ENCODE data around the gene TRMT44. TPM values are rescaled to one million over a fixed set of nuclear protein-coding genes. Genes with fewer than 3 reads are reported as not detected.

TRMT44 gene
- polyA plus RNA-seq, 1 donor (not counting 4 experiments of a cell fraction or from before 2014, with no cell fraction given), result 8.8 TPM

GRCh38 chr4:8506006-8506372 lies 65.4 kb downstream of the TRMT44 start:
- Histone ChIP-seq H3K4me3 (ENCODE audit: control insufficient read depth in 2 of 3, extremely low read depth in 1 of 3, insufficient read depth in 2 of 3, low read depth in 1 of 3, low read length in 3 of 3) (no peak overlapping the region), H3K27ac (ENCODE audit: control insufficient read depth, insufficient read depth, low read length) (no peak overlapping the region), H3K79me2 (ENCODE audit: control insufficient read depth, insufficient read depth, low read length) (no peaks in the 10 kb centered on the region), H3K4me2 (ENCODE audit: control insufficient read depth, extremely low read depth, insufficient read depth, low read depth, low read length) (no peak overlapping the region), H3K9ac (ENCODE audit: control insufficient read depth, extremely low read depth, insufficient read depth, low read length) (no peak overlapping the region), H3K27me3 (ENCODE audit: control insufficient read depth, extremely low read depth, insufficient read depth, low read length) (peaks cover 20% of the 10 kb centered on the region), H3K4me1 (ENCODE audit: control insufficient read depth, extremely low read depth, insufficient read depth, low read length) (no peaks in the 10 kb centered on the region), H3K36me3 (ENCODE audit: control insufficient read depth in 2 of 2, extremely low read depth in 1 of 2, insufficient read depth in 2 of 2, low read length in 2 of 2) (no peaks in the 10 kb centered on the region), H3K9me3 (ENCODE audit: control insufficient read depth, low read depth, low read length) (no peaks in the 10 kb centered on the region), H3K9me1 (ENCODE audit: control insufficient read depth, extremely low read depth, insufficient read depth, low read length) (no peaks in the 10 kb centered on the region), H2AFZ (ENCODE audit: control insufficient read depth, low read length) (no peak overlapping the region), H4K20me1 (ENCODE audit: control insufficient read depth, extremely low read depth, insufficient read depth, low read length) (no peaks in the 10 kb centered on the region)
- FAIRE-seq (no peak), DNase-seq (ENCODE audit: low read depth, low spot score) (no peak)
- TF ChIP-seq EZH2 (IDR thresholded peaks at IDR 0.05; ENCODE audit: low read length) (no peak), CTCF (optimal IDR thresholded peaks at IDR 0.05 in 1 of 3, IDR thresholded peaks at IDR 0.05 in 1 of 3, conservative IDR thresholded peaks at IDR 0.05 in 1 of 3; ENCODE audit: extremely low read depth in 1 of 3, insufficient read depth in 2 of 3, low read length in 3 of 3) (no peak)
- dilution Hi-C loops (cut with MboI; ENCODE audit: extremely low pct_ligation_motif_present, low sequenced_read_pairs), result no loop called here

GRCh38 chr4:8506373-8507195 lies 66.0 kb downstream of the TRMT44 start:
- H3K4me1 ChIP-seq (ENCODE audit: control insufficient read depth, extremely low read depth, insufficient read depth, low read length), result no peaks in the 10 kb centered on the region
- H4K20me1 ChIP-seq (ENCODE audit: control insufficient read depth, extremely low read depth, insufficient read depth, low read length), result no peaks in the 10 kb centered on the region
- no peak for TF ChIP-seq CTCF (optimal IDR thresholded peaks at IDR 0.05 in 1 of 3, IDR thresholded peaks at IDR 0.05 in 1 of 3, conservative IDR thresholded peaks at IDR 0.05 in 1 of 3; ENCODE audit: extremely low read depth in 1 of 3, insufficient read depth in 2 of 3, low read length in 3 of 3)
- no peak for TF ChIP-seq EZH2 (IDR thresholded peaks at IDR 0.05; ENCODE audit: low read length)
- no peak overlapping the region for H3K4me3 ChIP-seq (ENCODE audit: control insufficient read depth in 2 of 3, extremely low read depth in 1 of 3, insufficient read depth in 2 of 3, low read depth in 1 of 3, low read length in 3 of 3)
- dilution Hi-C loops (cut with MboI; ENCODE audit: extremely low pct_ligation_motif_present, low sequenced_read_pairs), result no loop called here
- no peaks in the 10 kb centered on the region for H3K79me2 ChIP-seq (ENCODE audit: control insufficient read depth, insufficient read depth, low read length)
- H3K27ac ChIP-seq (ENCODE audit: control insufficient read depth, insufficient read depth, low read length), result no peak overlapping the region
- no peaks in the 10 kb centered on the region for H3K36me3 ChIP-seq (ENCODE audit: control insufficient read depth in 2 of 2, extremely low read depth in 1 of 2, insufficient read depth in 2 of 2, low read length in 2 of 2)
- H2AFZ ChIP-seq (ENCODE audit: control insufficient read depth, low read length), result no peak overlapping the region
- H3K9me1 ChIP-seq (ENCODE audit: control insufficient read depth, extremely low read depth, insufficient read depth, low read length), result no peaks in the 10 kb centered on the region
- peaks cover 20% of the 10 kb centered on the region for H3K27me3 ChIP-seq (ENCODE audit: control insufficient read depth, extremely low read depth, insufficient read depth, low read length)
- no peaks in the 10 kb centered on the region for H3K9me3 ChIP-seq (ENCODE audit: control insufficient read depth, low read depth, low read length)
- no peak overlapping the region for H3K4me2 ChIP-seq (ENCODE audit: control insufficient read depth, extremely low read depth, insufficient read depth, low read depth, low read length)
- no peak overlapping the region for H3K9ac ChIP-seq (ENCODE audit: control insufficient read depth, extremely low read depth, insufficient read depth, low read length)
- DNase-seq (ENCODE audit: low read depth, low spot score) (no peak), FAIRE-seq (no peak)
